ENCODE measurements around the gene AP2S1.
"Not testable (repeated sequence)": the region's sequence is repeated elsewhere in the genome, so short reads cannot be mapped to it uniquely, and the experiment has no call there.

The AP2S1 gene

GRCh38 chr19:46868025-46868802, 17.6 kb upstream of the AP2S1 start:
- no peak for DNase-seq (ENCODE audit: low read depth, low spot score)

GRCh38 chr19:46867170-46867569, 16.5 kb upstream of the AP2S1 start:
- DNase-seq (ENCODE audit: low read depth, low spot score): no peak

GRCh38 chr19:46866407-46867136, 15.9 kb upstream of the AP2S1 start:
- DNase-seq (ENCODE audit: low read depth, low spot score): no peak

GRCh38 chr19:46863818-46864629, 13.4 kb upstream of the AP2S1 start:
- no peak for DNase-seq (ENCODE audit: low read depth, low spot score)

GRCh38 chr19:46862974-46863632, 12.5 kb upstream of the AP2S1 start:
- DNase-seq (ENCODE audit: low read depth, low spot score): no peak

GRCh38 chr19:46862503-46862834, 11.8 kb upstream of the AP2S1 start:
- DNase-seq (ENCODE audit: low read depth, low spot score): no peak

GRCh38 chr19:46861691-46862502, 11.3 kb upstream of the AP2S1 start:
- no peak for DNase-seq (ENCODE audit: low read depth, low spot score)

- DNase-seq (ENCODE audit: low read depth, low spot score): no peak
Observed at GRCh38 chr19:46860846-46861690, 10.4 kb upstream of the AP2S1 start, which contains the start of gene ARHGAP35. TSS of gene ARHGAP35 (plus strand) at chr19:46860997. CDS start at chr19:46918676, 57,679 bp downstream.

GRCh38 chr19:46860125-46860845, 9.6 kb upstream of the AP2S1 start:
- DNase-seq (ENCODE audit: low read depth, low spot score): no peak

- no peak for DNase-seq (ENCODE audit: low read depth, low spot score)
Observed at GRCh38 chr19:46859637-46860124, 9.0 kb upstream of the AP2S1 start.

- DNase-seq (ENCODE audit: low read depth, low spot score): no peak
Observed at GRCh38 chr19:46856062-46857022, 5.7 kb upstream of the AP2S1 start.

GRCh38 chr19:46854698-46855097, 4.1 kb upstream of the AP2S1 start:
- not testable (repeated sequence) for DNase-seq (ENCODE audit: low read depth, low spot score)

GRCh38 chr19:46852830-46853229, 2.2 kb upstream of the AP2S1 start:
- DNase-seq (ENCODE audit: low read depth, low spot score): no peak

GRCh38 chr19:46849610-46850009, 1.0 kb downstream of the AP2S1 start:
- no peak for DNase-seq (ENCODE audit: low read depth, low spot score)

GRCh38 chr19:46848389-46848788, 2.3 kb downstream of the AP2S1 start:
- DNase-seq (ENCODE audit: low read depth, low spot score): no peak

GRCh38 chr19:46847528-46847927, 3.1 kb downstream of the AP2S1 start:
- no peak for DNase-seq (ENCODE audit: low read depth, low spot score)

GRCh38 chr19:46845959-46846459, 4.6 kb downstream of the AP2S1 start:
- DNase-seq (ENCODE audit: low read depth, low spot score): no peak

- no peak for DNase-seq (ENCODE audit: low read depth, low spot score)
Observed at GRCh38 chr19:46844067-46844489, 6.6 kb downstream of the AP2S1 start.
